GM23248 (cell line): ENCODE data around the gene CABP7.

Experiments used
- EZH2 ChIP-seq: fragments of 200-600 bp; sonication (generic); IDR thresholded peaks from 2 replicates; pipeline ENCODE4 v1.6.1; 2018; ENCODE audit warnings: antibody characterized with exemption, mild to moderate bottlenecking; ENCODE audit not compliant: insufficient read depth, poor library complexity, severe bottlenecking
- EZH2phosphoT487 ChIP-seq: fragments of 200-600 bp; sonication (generic); IDR thresholded peaks from 2 replicates; pipeline ENCODE4 v1.6.1; 2018; ENCODE audit warnings: antibody characterized with exemption, moderate library complexity, mild to moderate bottlenecking, low read depth; ENCODE audit not compliant: insufficient read depth

DNA sequence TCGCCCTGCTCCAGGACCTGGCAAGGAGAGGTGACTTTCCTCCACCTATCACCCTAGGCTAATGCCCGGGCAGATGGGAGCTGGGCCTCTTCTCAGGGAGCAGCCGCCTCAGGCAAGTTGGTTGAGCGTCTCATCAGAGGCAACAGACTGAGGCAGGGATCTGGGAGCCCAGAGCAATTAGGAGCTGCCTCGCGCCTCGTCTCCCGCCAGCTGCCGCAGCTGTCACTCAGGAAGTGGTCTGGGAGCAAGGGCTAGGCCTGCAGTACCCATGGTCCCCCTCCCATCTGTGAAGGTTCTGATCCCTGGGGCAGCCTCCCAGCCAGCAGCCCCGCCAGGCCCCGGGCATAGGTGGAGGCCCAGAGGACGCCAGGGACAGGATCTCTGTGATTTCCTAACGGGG lies 4.6 kb upstream of the CABP7 start:
- TF ChIP-seq EZH2, result no peak
- TF ChIP-seq EZH2phosphoT487, result no peak
